ENCODE results near the gene ASB10. TPM values are rescaled to one million over a fixed set of nuclear protein-coding genes. Genes with fewer than 3 reads are reported as not detected.

ASB10 gene
- total RNA-seq, 1 donor from 2014 or later: not detected

- TF ChIP-seq, protein P1, sequence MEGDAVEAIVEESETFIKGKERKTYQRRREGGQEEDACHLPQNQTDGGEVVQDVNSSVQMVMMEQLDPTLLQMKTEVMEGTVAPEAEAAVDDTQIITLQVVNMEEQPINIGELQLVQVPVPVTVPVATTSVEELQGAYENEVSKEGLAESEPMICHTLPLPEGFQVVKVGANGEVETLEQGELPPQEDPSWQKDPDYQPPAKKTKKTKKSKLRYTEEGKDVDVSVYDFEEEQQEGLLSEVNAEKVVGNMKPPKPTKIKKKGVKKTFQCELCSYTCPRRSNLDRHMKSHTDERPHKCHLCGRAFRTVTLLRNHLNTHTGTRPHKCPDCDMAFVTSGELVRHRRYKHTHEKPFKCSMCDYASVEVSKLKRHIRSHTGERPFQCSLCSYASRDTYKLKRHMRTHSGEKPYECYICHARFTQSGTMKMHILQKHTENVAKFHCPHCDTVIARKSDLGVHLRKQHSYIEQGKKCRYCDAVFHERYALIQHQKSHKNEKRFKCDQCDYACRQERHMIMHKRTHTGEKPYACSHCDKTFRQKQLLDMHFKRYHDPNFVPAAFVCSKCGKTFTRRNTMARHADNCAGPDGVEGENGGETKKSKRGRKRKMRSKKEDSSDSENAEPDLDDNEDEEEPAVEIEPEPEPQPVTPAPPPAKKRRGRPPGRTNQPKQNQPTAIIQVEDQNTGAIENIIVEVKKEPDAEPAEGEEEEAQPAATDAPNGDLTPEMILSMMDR (IDR thresholded peaks at IDR 0.05; ENCODE audit: insufficient read depth, low read length, severe bottlenecking): no peak
- Histone ChIP-seq H3K36me3 (ENCODE audit: control insufficient read depth, insufficient read depth, low read length) (no peaks in the 10 kb centered on the region), H3K4me3 (ENCODE audit: low read depth, low read length) (no peak overlapping the region), H3K27me3 (ENCODE audit: control insufficient read depth, insufficient read depth, low read length) (peaks cover 2% of the 10 kb centered on the region)
- no peak for DNase-seq (ENCODE audit: low read depth)
- FAIRE-seq: no peak
Observed at GRCh38 chr7:151207804-151208203, 20.8 kb upstream of the ASB10 start.

- no peak for FAIRE-seq
- no peak overlapping the region for H3K4me3 ChIP-seq (ENCODE audit: low read depth, low read length)
- no peaks in the 10 kb centered on the region for H3K36me3 ChIP-seq (ENCODE audit: control insufficient read depth, insufficient read depth, low read length)
- TF ChIP-seq, protein P1 (IDR thresholded peaks at IDR 0.05; ENCODE audit: insufficient read depth, low read length, severe bottlenecking): no peak
- H3K27me3 ChIP-seq (ENCODE audit: control insufficient read depth, insufficient read depth, low read length): peaks cover 2% of the 10 kb centered on the region
- DNase-seq (ENCODE audit: low read depth): no peak
Observed at GRCh38 chr7:151207315-151207714, 20.3 kb upstream of the ASB10 start.

DNA sequence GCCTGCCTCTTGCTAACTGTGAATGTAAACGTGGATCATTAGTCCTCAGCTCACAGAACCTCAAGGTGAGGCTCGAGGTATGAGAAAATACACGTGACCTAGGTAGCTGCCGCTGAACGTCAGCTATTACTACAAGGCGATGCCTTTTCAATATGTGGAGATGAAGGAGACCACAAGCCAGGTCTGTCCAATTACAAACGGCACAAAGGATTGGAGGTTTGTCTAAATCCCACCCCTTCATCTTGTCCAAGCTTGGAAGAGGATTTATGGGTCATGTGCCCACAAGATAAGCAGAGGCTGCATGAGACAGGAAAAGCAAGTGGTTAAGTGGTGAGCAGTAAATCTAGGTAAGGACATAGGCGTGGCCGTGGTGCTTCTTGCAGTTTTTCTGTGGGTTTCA lies 19.9 kb upstream of the ASB10 start:
- DNase-seq (ENCODE audit: low read depth): no peak
- no peaks in the 10 kb centered on the region for H3K36me3 ChIP-seq (ENCODE audit: control insufficient read depth, insufficient read depth, low read length)
- TF ChIP-seq, protein P1 (IDR thresholded peaks at IDR 0.05; ENCODE audit: insufficient read depth, low read length, severe bottlenecking): no peak
- no peak overlapping the region for H3K4me3 ChIP-seq (ENCODE audit: low read depth, low read length)
- no peak for FAIRE-seq
- H3K27me3 ChIP-seq (ENCODE audit: control insufficient read depth, insufficient read depth, low read length): peaks cover 2% of the 10 kb centered on the region

GRCh38 chr7:151205730-151206129 lies 18.7 kb upstream of the ASB10 start:
- TF ChIP-seq, protein P1 (IDR thresholded peaks at IDR 0.05; ENCODE audit: insufficient read depth, low read length, severe bottlenecking): no peak
- FAIRE-seq (no peak), DNase-seq (ENCODE audit: low read depth) (no peak)
- Histone ChIP-seq H3K27me3 (ENCODE audit: control insufficient read depth, insufficient read depth, low read length) (peaks cover 2% of the 10 kb centered on the region), H3K4me3 (ENCODE audit: low read depth, low read length) (no peak overlapping the region), H3K36me3 (ENCODE audit: control insufficient read depth, insufficient read depth, low read length) (no peaks in the 10 kb centered on the region)

DNA sequence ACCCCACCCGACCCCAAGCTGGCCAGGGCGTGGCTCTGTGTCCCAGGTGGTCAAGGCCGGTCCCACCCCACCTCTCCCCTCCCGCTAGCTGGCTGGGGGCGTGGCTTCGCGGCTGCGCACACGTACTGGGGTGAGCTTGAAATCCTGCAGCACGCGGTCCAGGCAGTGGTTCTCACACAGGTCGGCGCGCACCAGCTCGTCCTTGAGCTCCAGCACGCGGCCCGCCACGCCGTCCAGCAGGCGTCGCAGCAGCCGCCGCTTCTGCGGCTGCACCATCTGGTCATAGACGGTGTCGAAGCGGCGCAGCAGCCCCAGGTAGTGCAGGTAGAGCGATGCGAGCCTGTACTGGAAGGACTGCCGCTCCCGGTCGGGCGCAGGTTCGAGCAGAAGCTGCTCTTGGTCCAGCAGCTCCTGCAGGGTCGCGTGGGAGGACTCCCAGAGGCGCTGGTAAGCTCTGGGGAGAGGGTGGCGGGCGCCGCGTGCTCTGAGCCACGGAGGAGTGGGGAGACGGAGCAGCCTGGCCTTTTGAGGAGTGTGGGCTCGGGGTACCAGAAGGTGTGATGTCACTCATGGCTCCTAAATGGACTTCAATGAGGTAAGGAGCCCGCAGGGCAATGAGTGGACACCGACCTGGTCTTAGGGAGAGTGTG lies 17.5 kb upstream of the ASB10 start:
- Histone ChIP-seq H3K36me3 (ENCODE audit: control insufficient read depth, insufficient read depth, low read length) (no peaks in the 10 kb centered on the region), H3K4me3 (ENCODE audit: low read depth, low read length) (no peak overlapping the region), H3K27me3 (ENCODE audit: control insufficient read depth, insufficient read depth, low read length) (peaks cover 2% of the 10 kb centered on the region)
- DNase-seq (ENCODE audit: low read depth): no peak
- TF ChIP-seq, protein P1 (IDR thresholded peaks at IDR 0.05; ENCODE audit: insufficient read depth, low read length, severe bottlenecking): peak; percentile 14
- FAIRE-seq: no peak

GRCh38 chr7:151202836-151203235 lies 15.8 kb upstream of the ASB10 start:
- FAIRE-seq: no peak
- peaks cover 2% of the 10 kb centered on the region for H3K27me3 ChIP-seq (ENCODE audit: control insufficient read depth, insufficient read depth, low read length)
- H3K36me3 ChIP-seq (ENCODE audit: control insufficient read depth, insufficient read depth, low read length): no peaks in the 10 kb centered on the region
- H3K4me3 ChIP-seq (ENCODE audit: low read depth, low read length): no peak overlapping the region
- no peak for DNase-seq (ENCODE audit: low read depth)
- TF ChIP-seq, protein P1 (IDR thresholded peaks at IDR 0.05; ENCODE audit: insufficient read depth, low read length, severe bottlenecking): no peak
